PC-3 (cell line): ENCODE measurements around the gene VSIG10L2. TPM values are rescaled to one million over a fixed set of nuclear protein-coding genes. Genes with fewer than 3 reads are reported as not detected.

Source experiments
- ATAC-seq: fragments of 200-7000 bp; cut with Tn5 transposase; 2 replicates; pipeline ENCODE4 v1.9.1; 2020; ENCODE audit warnings: mild to moderate bottlenecking, moderate library complexity
- BruUV-seq: library from RNA; stranded (reverse); fragments of 400-500 nt; replicated peaks from 2 replicates; lab custom pipeline; 2021; lab: Mats Ljungman, UMichigan
- CTCF ChIA-PET: fragments of 300-600 bp; sonication (Branson Sonifier 250); formaldehyde crosslinking; loops from one replicate; lab custom pipeline; 2022; ENCODE audit warnings: antibody characterized with exemption; lab: Charles Lee
- POLR2A ChIA-PET: fragments of 300-600 bp; sonication (Branson Sonifier 250); formaldehyde crosslinking; loops from one replicate; lab custom pipeline; 2022; ENCODE audit warnings: antibody characterized with exemption; ENCODE audit not compliant: unreplicated experiment; lab: Charles Lee
- DNase-seq: peaks from one replicate; pipeline ENCODE4 v3.0.0-alpha.2; 2015
- H2AFZ ChIP-seq: fragments of 300-600 bp; sonication (generic); 2 replicates; pipeline ENCODE4 v1.6.0; 2016; ENCODE audit warnings: antibody characterized with exemption, low read length
- H3F3A ChIP-seq: fragments of 300-600 bp; sonication (generic); one replicate; pipeline ENCODE4 v1.6.0; 2017; ENCODE audit warnings: antibody characterized with exemption, low read length, control low read depth, mild to moderate bottlenecking; ENCODE audit not compliant: unreplicated experiment
- H3K27ac ChIP-seq: fragments of 300-600 bp; sonication (generic); 2 replicates; pipeline ENCODE4 v1.5.1; 2016; ENCODE audit warnings: mild to moderate bottlenecking, low read length
- H3K27me3 ChIP-seq: fragments of 300-600 bp; sonication (generic); 2 replicates; pipeline ENCODE4 v1.6.1; 2016; ENCODE audit warnings: low read length, mixed read lengths
- H3K36me3 ChIP-seq: fragments of 300-600 bp; sonication (generic); 2 replicates; pipeline ENCODE4 v1.6.1; 2016; ENCODE audit warnings: low read depth, mixed run types, low read length, mixed read lengths
- H3K4me1 ChIP-seq: fragments of 300-600 bp; sonication (generic); 2 replicates; pipeline ENCODE4 v1.5.1; 2016; ENCODE audit warnings: low read length; ENCODE audit not compliant: insufficient read depth
- H3K4me2 ChIP-seq: fragments of 300-600 bp; sonication (generic); 2 replicates; pipeline ENCODE4 v1.6.0; 2016; ENCODE audit warnings: low read length
- H3K4me3 ChIP-seq: fragments of 300-600 bp; sonication (generic); 2 replicates; pipeline ENCODE4 v1.5.1; 2016; ENCODE audit warnings: mild to moderate bottlenecking, low read length, mixed read lengths
- H3K79me2 ChIP-seq: fragments of 300-600 bp; sonication (generic); 2 replicates; pipeline ENCODE4 v1.6.1; 2017; ENCODE audit warnings: low read length, mixed read lengths
- H3K9ac ChIP-seq: fragments of 300-600 bp; sonication (generic); 2 replicates; pipeline ENCODE4 v1.6.0; 2016; ENCODE audit warnings: mild to moderate bottlenecking, low read length
- H3K9me2 ChIP-seq: fragments of 300-600 bp; sonication (generic); replicated peaks from 2 replicates; pipeline ENCODE4 v1.6.1; 2016; ENCODE audit warnings: mixed run types, low read length, mixed read lengths
- H3K9me3 ChIP-seq: fragments of 300-600 bp; sonication (generic); 2 replicates; pipeline ENCODE4 v1.6.1; 2016; ENCODE audit warnings: low read length, mixed read lengths
- H4K20me1 ChIP-seq: fragments of 300-600 bp; sonication (generic); 2 replicates; pipeline ENCODE4 v1.6.1; 2016; ENCODE audit warnings: low read length, mixed read lengths
- CTCF ChIP-seq: fragments of 300-600 bp; sonication (generic); conservative IDR thresholded peaks from 2 replicates; pipeline ENCODE4 v1.5.1; 2017; ENCODE audit warnings: antibody characterized with exemption, low read depth, mild to moderate bottlenecking, low read length
- EZH2 ChIP-seq: fragments of 300-600 bp; sonication (generic); IDR thresholded peaks from one replicate; pipeline ENCODE4 v1.6.1; 2017; ENCODE audit warnings: antibody characterized with exemption, mild to moderate bottlenecking, low read length; ENCODE audit not compliant: unreplicated experiment
- EZH2phosphoT487 ChIP-seq: fragments of 300-600 bp; sonication (generic); IDR thresholded peaks from 2 replicates; pipeline ENCODE4 v1.6.1; 2018; ENCODE audit warnings: mild to moderate bottlenecking, antibody characterized with exemption, low read length, borderline replicate concordance
- intact Hi-C: fragments of 100-400 bp; cut with micrococcal nuclease; formaldehyde crosslinking; loops from 2 replicates; pipeline ENCODE4 v1.9.0; 2023
- total RNA-seq: library from RNA; depleted of rRNA; stranded (reverse); fragments of >200 nt; gene quantifications from 2 replicates; pipeline ENCODE4 v1.2.3, GENCODE V29; 2014

The VSIG10L2 gene
- total RNA-seq, 1 experiment from 2014 or later: not detected

GRCh38 chr11:125935618-125936199 is 10.1 kb upstream of the VSIG10L2 start:
- intact Hi-C loops: no loop called here

GRCh38 chr11:125938418-125938817 is 7.4 kb upstream of the VSIG10L2 start:
- CTCF ChIA-PET: no interaction called here
- POLR2A ChIA-PET: no interaction called here
- Histone ChIP-seq H3K4me2 (no peak overlapping the region), H3K9ac (no peak overlapping the region), H3K27me3 (no peaks in the 10 kb centered on the region), H3K4me3 (no peak overlapping the region), H3K4me1 (no peaks in the 10 kb centered on the region), H3K36me3 (no peaks in the 10 kb centered on the region), H3K9me3 (no peaks in the 10 kb centered on the region), H3K27ac (no peak overlapping the region), H3F3A (no peaks in the 10 kb centered on the region), H4K20me1 (no peaks in the 10 kb centered on the region), H3K9me2 (no peaks in the 10 kb centered on the region), H3K79me2 (no peaks in the 10 kb centered on the region), H2AFZ (peak overlapping the region; percentile 29; the same call in 1 of the 2 replicates)
- no peak for TF ChIP-seq EZH2
- TF ChIP-seq EZH2phosphoT487: no peak
- no peak for TF ChIP-seq CTCF
- intact Hi-C loops: no loop called here
- DNase-seq (no peak), ATAC-seq (no peak)
- BruUV-seq: no TSS peak

More at GRCh38 chr11:125935618-125936199, 10.1 kb upstream of the VSIG10L2 start:
- Histone ChIP-seq H3F3A (no peaks in the 10 kb centered on the region), H3K27me3 (0 out of 2 replicates have a peak, but pooled peaks cover 3% of the 10 kb centered on the region), H3K9ac (no peak overlapping the region), H4K20me1 (no peaks in the 10 kb centered on the region), H3K79me2 (no peaks in the 10 kb centered on the region), H3K4me2 (no peak overlapping the region), H3K4me3 (no peak overlapping the region), H3K4me1 (no peaks in the 10 kb centered on the region), H3K9me3 (no peaks in the 10 kb centered on the region), H2AFZ (no peak overlapping the region), H3K9me2 (no peaks in the 10 kb centered on the region), H3K36me3 (no peaks in the 10 kb centered on the region), H3K27ac (no peak overlapping the region)
- CTCF ChIA-PET: no interaction called here
- POLR2A ChIA-PET: interaction anchor here (0.6 kb wide), 1 partner anchor 32 kb away, joined by 3 read pairs; no protein-coding TSS in a partner anchor
- no peak for TF ChIP-seq EZH2phosphoT487
- TF ChIP-seq CTCF: no peak
- TF ChIP-seq EZH2: no peak
- no peak for DNase-seq
- no peak for ATAC-seq
- no TSS peak for BruUV-seq

GRCh38 chr11:125939081-125939521 is 6.7 kb upstream of the VSIG10L2 start:
- Histone ChIP-seq H3K36me3 (no peaks in the 10 kb centered on the region), H3K4me2 (no peak overlapping the region), H2AFZ (no peak overlapping the region), H3K9me2 (no peaks in the 10 kb centered on the region), H3F3A (no peaks in the 10 kb centered on the region), H3K9me3 (no peaks in the 10 kb centered on the region), H3K4me1 (no peaks in the 10 kb centered on the region), H4K20me1 (no peaks in the 10 kb centered on the region), H3K9ac (no peak overlapping the region), H3K4me3 (no peak overlapping the region), H3K27ac (no peak overlapping the region), H3K79me2 (no peaks in the 10 kb centered on the region), H3K27me3 (no peaks in the 10 kb centered on the region)
- intact Hi-C loops: no loop called here
- CTCF ChIA-PET: interaction anchor here (0.7 kb wide), 1 partner anchor 226 kb away, joined by 3 read pairs; no protein-coding TSS in a partner anchor
- BruUV-seq: no TSS peak
- POLR2A ChIA-PET: interaction anchor here (0.6 kb wide), 1 partner anchor 271 kb away, joined by 5 read pairs; no protein-coding TSS in a partner anchor
- ATAC-seq (no peak), DNase-seq (no peak)
- no peak for TF ChIP-seq CTCF
- TF ChIP-seq EZH2phosphoT487: no peak
- no peak for TF ChIP-seq EZH2
